Natural killer cell treated with Interleukin-12 subunit alpha and Interleukin-12 subunit beta and Interleukin-15 and Interleukin-18, amount 100 ng/mL, for 72 hours (primary cell): ENCODE data around the gene RANBP17. TPM values are rescaled to one million over a fixed set of nuclear protein-coding genes. Genes with fewer than 3 reads are reported as not detected.
"Not testable (repeated sequence)": the region's sequence is repeated elsewhere in the genome, so short reads cannot be mapped to it uniquely, and the experiment has no call there.

Experiments used
- ATAC-seq, 2 donors: fragments of 150-1000 bp; cut with Tn5 transposase in 1 of 2; sonication (Bioruptor Pico), chemical (Tn5 transposase) in 1 of 2; 2 replicates each; pipeline ENCODE4 v1.10.0; 2021
- DNase-seq: peaks from one replicate; pipeline ENCODE4 v3.0.0; 2022; ENCODE audit warnings: low spot score
- H3K27ac Mint-ChIP-seq, 2 donors: 1 replicate in 1 of 2; 2 replicates in 1 of 2; pipeline ENCODE4 v1.8.0; 2022; ENCODE audit warnings: mixed read lengths in 2 of 2, mild to moderate bottlenecking in 1 of 2, moderate library complexity in 1 of 2
- H3K27me3 Mint-ChIP-seq, 2 donors: 1 replicate in 1 of 2; 2 replicates in 1 of 2; pipeline ENCODE4 v1.8.0; 2022; ENCODE audit warnings: mixed read lengths in 2 of 2
- H3K36me3 Mint-ChIP-seq: one replicate; pipeline ENCODE4 v1.8.0; 2022; ENCODE audit warnings: mixed read lengths
- H3K4me1 Mint-ChIP-seq, 2 donors: 1 replicate in 1 of 2; 2 replicates in 1 of 2; pipeline ENCODE4 v1.8.0; 2022; ENCODE audit warnings: low read depth in 2 of 2, mixed read lengths in 2 of 2, mild to moderate bottlenecking in 1 of 2
- H3K4me3 Mint-ChIP-seq: one replicate; pipeline ENCODE4 v1.8.0; 2022; ENCODE audit warnings: mixed read lengths
- H3K9me3 Mint-ChIP-seq: 2 replicates; pipeline ENCODE4 v1.8.0; 2022; ENCODE audit warnings: mixed read lengths
- total RNA-seq, 2 donors: library from RNA; stranded (reverse); gene quantifications; one replicate each; pipeline ENCODE4 v1.2.3, GENCODE V29; 2022

RANBP17 gene
- total RNA-seq, 2 donors from 2014 or later, result 6.9 to 8.3 TPM

DNA sequence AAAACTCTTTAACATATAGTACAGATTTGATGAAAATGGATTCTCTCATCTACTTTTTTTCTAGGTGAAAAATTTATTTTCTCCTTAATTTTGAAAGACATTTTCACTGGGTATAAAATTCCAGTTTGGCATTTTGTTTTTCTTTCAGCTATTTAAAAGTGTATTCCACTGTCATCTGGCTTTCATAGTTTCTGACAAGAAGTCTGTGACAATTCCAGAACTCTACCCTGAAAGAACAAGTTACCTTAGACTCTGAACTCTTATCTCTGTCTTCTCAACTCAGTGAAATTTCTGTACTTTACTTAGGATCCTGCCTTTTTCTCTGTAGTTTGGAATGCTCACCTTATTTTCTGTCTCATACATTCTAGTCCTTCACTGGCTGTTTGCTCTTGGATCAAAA, 161.7 kb downstream of the RANBP17 start:
- no peaks in the 10 kb centered on the region for H3K27me3 Mint-ChIP-seq
- no peak overlapping the region for H3K27ac Mint-ChIP-seq
- no peaks in the 10 kb centered on the region for H3K4me1 Mint-ChIP-seq
- no peak for ATAC-seq
- DNase-seq, result no peak
- H3K36me3 Mint-ChIP-seq, result peaks cover 8% of the 10 kb centered on the region
- no peak overlapping the region for H3K4me3 Mint-ChIP-seq
- H3K9me3 Mint-ChIP-seq, result peaks cover 6% of the 10 kb centered on the region

DNA sequence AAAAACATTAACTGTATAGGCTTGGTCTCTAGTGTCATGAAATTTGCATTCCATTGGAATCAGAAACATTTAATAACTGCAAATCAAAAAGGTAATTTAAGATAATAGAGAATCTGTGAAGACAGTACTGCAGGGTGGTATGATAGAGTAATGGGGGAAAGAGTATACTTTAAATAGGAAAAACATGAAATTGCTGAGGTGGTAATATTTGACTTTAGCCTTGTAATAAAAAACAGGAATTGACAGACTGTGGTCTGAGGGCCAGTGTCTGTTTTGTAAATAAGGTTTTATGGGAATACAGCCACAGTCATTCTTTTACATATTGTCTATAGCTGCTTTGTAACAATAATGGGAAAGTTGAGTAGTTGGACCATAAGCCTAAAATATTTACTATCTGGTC, 162.3 kb downstream of the RANBP17 start:
- H3K27ac Mint-ChIP-seq, result no peak overlapping the region
- no peak for ATAC-seq

DNA sequence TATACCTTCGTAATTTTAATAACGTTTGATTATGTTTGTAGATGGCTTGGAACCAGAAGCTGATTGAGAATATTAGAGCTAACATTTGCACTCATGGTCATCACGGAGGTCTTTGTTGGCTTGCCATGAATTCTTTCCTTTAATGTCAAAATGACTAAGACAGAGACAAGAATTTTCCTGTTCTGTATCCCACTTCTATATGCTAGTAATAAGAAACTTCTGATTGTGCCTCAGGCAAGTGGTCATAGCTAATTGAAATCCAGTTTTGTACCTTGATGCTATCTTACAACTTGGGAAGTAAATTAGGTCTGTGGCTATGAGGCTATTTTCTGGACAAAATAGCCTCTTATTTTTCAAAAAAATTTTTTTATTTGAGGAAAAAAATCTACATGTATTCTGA, 167.6 kb downstream of the RANBP17 start:
- ATAC-seq, result no peak
- no peaks in the 10 kb centered on the region for H3K4me1 Mint-ChIP-seq
- H3K9me3 Mint-ChIP-seq, result peaks cover 3% of the 10 kb centered on the region
- H3K4me3 Mint-ChIP-seq, result no peak overlapping the region
- H3K27ac Mint-ChIP-seq, result no peak overlapping the region
- no peaks in the 10 kb centered on the region for H3K27me3 Mint-ChIP-seq
- peaks cover 6% of the 10 kb centered on the region for H3K36me3 Mint-ChIP-seq
- DNase-seq, result no peak

More for the DNA sequence above, 162.3 kb downstream of the RANBP17 start:
- no peak for DNase-seq
- Mint-ChIP-seq H3K36me3 (peaks cover 6% of the 10 kb centered on the region), H3K9me3 (peaks cover 6% of the 10 kb centered on the region), H3K4me3 (no peak overlapping the region), H3K4me1 (no peaks in the 10 kb centered on the region), H3K27me3 (no peaks in the 10 kb centered on the region)

DNA sequence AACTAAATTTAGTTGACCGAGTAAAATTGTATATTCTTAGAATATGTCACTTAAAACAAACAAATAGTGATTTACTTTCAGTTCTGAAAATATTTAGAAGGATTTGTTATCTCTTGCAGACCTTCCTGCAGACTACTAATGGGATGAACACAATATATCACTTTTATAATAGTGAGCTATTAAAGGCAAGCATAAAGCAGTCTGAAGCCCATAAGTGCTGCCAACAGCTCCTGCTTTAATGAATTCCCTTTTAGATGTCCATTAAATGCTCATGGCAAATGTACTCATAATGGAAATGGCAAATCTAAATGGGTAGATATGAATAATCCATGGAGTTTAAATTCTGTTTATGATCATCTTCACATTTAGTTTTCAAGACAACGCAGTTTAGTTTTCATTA, 170.2 kb downstream of the RANBP17 start:
- H3K4me3 Mint-ChIP-seq, result no peak overlapping the region
- H3K9me3 Mint-ChIP-seq, result no peaks in the 10 kb centered on the region
- no peak overlapping the region for H3K27ac Mint-ChIP-seq
- no peaks in the 10 kb centered on the region for H3K4me1 Mint-ChIP-seq
- DNase-seq (no peak), ATAC-seq (no peak)
- no peaks in the 10 kb centered on the region for H3K36me3 Mint-ChIP-seq
- no peaks in the 10 kb centered on the region for H3K27me3 Mint-ChIP-seq

DNA sequence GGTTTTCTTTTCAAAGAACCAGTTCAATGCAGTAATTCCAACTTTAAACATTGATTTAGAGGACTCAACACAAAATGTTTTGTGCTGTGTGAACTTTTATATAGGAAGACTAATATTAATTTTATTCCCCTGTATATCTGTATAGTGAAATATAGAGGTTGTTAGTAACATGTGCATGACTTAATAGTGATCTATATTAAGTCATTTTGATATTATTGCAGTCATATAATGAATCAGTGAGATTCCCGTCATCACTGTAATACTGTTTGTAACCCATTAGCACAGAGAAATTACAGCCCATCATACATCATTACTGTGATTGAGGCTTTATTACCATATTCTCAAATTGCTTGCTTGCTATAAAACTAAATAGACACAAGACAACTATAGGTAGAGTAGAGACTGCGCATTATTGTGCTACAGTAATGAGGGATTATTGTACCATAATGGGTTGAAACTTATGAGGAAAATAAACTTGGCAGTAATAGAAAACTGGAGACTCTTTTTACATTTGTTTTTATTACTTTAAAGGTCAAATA, 170.7 kb downstream of the RANBP17 start:
- DNase-seq (no peak), ATAC-seq (no peak)
- Mint-ChIP-seq H3K4me3 (no peak overlapping the region), H3K27ac (no peak overlapping the region), H3K36me3 (no peaks in the 10 kb centered on the region), H3K4me1 (no peaks in the 10 kb centered on the region), H3K27me3 (no peaks in the 10 kb centered on the region), H3K9me3 (no peaks in the 10 kb centered on the region)

DNA sequence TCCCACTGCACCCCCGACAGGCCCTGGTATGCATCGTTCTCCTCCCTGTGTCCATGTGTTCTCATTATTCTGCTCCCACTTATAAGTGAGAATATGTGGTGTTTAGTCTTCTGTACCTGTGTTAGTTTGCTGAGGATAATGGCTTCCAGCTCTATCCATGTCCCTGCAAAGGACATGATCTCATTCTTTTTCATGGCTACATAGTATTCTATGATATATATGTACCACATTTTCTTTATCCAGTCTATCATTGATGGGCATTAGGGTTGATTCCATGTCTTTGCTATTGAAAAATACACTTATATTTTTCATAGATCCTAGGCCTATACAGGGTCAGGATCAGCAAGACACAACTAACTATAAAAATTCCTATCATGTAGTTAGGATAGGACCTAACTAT, 180.1 kb downstream of the RANBP17 start:
- not testable (repeated sequence) for H3K27me3 Mint-ChIP-seq, H3K4me3 Mint-ChIP-seq, H3K4me1 Mint-ChIP-seq, DNase-seq, H3K9me3 Mint-ChIP-seq, H3K36me3 Mint-ChIP-seq, ATAC-seq, H3K27ac Mint-ChIP-seq

DNA sequence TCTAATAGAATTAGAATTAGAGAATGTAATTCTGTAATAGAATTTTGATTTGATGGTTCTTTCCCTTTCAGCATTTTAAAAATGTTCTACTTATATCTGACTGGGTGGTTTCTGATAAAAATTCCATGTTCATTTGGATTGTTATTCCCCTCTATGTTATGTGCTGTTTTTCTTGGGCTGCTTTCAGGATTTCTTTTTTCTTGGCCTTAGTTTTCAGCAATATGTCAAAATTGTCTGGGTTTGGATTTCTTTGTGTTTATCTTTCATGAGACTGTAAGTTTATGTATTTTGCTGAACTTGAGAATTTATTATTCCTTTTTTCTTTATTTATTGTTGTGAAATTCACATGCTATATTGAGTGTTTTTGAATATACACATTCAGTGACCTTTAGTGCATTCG, 189.1 kb downstream of the RANBP17 start:
- Mint-ChIP-seq H3K4me3 (no peak overlapping the region), H3K27me3 (no peaks in the 10 kb centered on the region), H3K27ac (no peak overlapping the region), H3K9me3 (peaks cover 7% of the 10 kb centered on the region), H3K36me3 (peaks cover 10% of the 10 kb centered on the region), H3K4me1 (no peaks in the 10 kb centered on the region)
- no peak for ATAC-seq
- no peak for DNase-seq

DNA sequence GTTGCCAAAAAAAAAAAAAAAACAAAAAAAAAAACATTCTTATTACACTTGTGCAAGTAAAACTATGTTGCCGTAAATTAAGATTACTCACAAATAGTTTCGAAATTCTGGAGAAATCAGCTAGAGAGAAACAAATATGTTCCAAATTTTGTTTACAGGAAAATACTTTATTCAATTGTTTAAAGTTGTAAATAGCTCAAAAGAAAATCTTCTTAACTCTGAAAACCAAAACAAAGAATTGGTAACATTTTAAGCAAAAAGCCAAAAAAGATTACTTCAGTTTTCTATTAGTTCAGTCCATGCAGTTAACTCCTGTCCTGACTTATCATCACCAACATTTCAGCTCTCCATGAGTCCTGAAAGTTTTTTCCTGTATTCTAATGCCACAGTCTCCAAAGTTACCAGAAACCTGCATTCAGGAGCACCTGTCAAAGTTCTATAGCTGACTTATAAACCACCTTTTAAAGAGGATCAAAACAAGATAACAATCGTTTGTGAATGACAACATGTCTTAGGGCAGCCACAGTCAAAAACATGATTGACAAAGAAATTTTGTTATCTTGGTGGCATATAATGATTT, 194.1 kb downstream of the RANBP17 start:
- peaks cover 10% of the 10 kb centered on the region for H3K9me3 Mint-ChIP-seq
- H3K27ac Mint-ChIP-seq, result no peak overlapping the region

DNA sequence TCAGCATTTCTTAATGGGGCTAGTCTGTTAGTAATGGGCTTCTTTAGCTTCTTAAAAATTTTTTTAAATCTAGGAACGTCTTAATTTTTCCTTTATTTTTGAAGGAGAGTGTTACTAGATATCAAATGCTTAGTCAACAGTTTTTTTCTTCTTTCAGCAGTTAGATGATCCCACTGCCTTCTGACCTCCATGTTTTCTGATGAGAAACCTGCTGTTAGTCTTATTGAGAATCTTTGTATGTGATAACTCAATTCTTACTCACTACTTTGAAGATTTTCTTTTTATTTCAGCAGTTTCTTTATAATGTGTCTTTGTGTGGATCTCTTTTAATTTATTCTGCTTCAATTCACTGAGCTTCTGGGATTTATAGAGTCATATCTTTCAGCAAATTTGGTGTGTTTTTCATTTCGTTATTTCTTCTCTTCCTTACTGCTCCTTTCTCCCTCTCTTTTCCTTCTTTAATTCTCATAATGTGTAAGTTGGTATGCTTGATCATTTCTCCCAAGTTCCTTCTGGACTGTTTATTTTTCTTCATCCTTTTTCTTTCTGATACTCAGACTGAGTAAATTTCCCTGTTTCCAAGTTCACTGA, 205.8 kb downstream of the RANBP17 start:
- ATAC-seq, result no peak
- H3K4me1 Mint-ChIP-seq, result no peaks in the 10 kb centered on the region
- H3K4me3 Mint-ChIP-seq, result no peak overlapping the region
- H3K27ac Mint-ChIP-seq, result no peak overlapping the region
- peaks cover 29% of the 10 kb centered on the region for H3K36me3 Mint-ChIP-seq
- H3K27me3 Mint-ChIP-seq, result no peaks in the 10 kb centered on the region
- H3K9me3 Mint-ChIP-seq, result peaks cover 15% of the 10 kb centered on the region
- DNase-seq, result no peak

More for the DNA sequence above, 194.1 kb downstream of the RANBP17 start:
- Mint-ChIP-seq H3K36me3 (peaks cover 15% of the 10 kb centered on the region), H3K4me3 (no peak overlapping the region), H3K27me3 (no peaks in the 10 kb centered on the region), H3K4me1 (no peaks in the 10 kb centered on the region)
- ATAC-seq, result no peak
- DNase-seq, result no peak

DNA sequence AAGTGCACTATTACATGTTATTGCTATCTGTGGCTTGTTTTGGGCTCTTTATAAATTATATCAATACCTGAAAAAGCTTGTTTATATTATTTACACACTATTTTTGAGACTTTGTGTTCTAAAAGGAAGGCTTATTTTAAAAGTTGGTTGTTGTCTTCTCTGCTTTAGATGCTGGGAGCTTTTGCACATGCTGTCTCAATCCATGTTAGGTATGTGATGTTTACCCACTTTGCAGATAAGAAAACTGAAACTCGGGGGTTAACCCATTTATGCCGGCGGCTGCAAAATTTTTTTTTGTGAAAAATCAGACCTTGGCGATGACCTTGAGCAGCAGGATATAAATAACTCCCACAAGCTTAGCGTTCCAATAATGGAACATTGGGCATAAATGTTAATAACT, 212.9 kb downstream of the RANBP17 start:
- H3K9me3 Mint-ChIP-seq, result no peaks in the 10 kb centered on the region
- no peaks in the 10 kb centered on the region for H3K4me1 Mint-ChIP-seq
- peaks cover 8% of the 10 kb centered on the region for H3K36me3 Mint-ChIP-seq
- ATAC-seq, result no peak
- H3K27me3 Mint-ChIP-seq, result no peaks in the 10 kb centered on the region
- no peak overlapping the region for H3K4me3 Mint-ChIP-seq
- no peak for DNase-seq
- H3K27ac Mint-ChIP-seq, result no peak overlapping the region

DNA sequence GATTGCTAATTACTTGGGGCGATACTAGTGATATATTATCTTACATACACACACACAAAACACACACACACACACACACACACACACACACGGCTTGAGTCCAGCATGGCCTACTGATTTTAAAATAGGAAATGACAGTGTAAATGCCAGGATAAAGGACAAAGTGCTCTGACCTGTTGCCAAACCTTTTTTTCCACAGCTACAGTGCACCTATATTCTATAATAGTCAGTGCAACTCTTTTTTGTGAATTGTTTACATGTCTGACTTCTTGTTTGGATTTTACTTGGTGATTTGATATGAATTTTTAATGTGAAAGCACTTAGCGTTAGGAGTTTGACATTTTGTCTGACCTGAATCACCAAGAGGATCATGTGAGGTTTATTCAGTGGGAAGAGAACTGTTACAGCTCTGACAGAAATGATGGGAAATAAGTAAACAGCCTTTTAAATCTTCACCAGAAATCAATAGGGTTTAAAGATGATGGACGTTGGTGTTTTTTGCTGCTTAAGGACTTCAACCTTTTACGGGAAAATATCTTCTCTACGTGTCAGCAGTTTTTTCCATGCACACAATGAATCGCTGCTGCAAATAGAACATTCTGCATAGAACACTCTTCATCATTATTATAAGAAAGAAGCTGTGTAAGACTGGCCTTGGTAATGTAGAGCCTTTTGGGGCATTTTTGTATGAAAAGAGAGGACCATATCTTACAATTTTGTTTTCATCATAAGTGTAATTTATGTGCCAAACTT, 218.5 kb downstream of the RANBP17 start:
- no peak overlapping the region for H3K27ac Mint-ChIP-seq
- H3K4me1 Mint-ChIP-seq, result no peaks in the 10 kb centered on the region
- peaks cover 4% of the 10 kb centered on the region for H3K36me3 Mint-ChIP-seq
- H3K9me3 Mint-ChIP-seq, result no peaks in the 10 kb centered on the region
- no peaks in the 10 kb centered on the region for H3K27me3 Mint-ChIP-seq
- no peak overlapping the region for H3K4me3 Mint-ChIP-seq
- no peak for DNase-seq
- no peak for ATAC-seq

DNA sequence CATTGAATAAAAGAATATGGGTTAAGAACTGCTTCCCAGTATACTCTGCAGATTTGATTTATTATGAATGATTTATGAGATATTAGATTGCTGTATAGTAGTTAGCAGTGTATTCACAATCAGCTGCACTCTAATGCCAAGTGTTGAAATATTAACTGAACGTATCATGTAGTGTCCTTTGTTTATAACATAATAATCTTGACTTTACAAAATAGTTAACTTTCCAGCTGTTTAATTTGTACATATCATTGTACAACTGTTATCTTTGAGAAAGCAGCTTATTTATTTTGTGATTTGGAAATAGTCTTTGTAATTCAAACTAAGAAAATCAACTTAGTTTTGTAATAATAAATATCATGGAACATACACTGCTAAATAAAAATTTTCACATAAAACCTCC, 219.5 kb downstream of the RANBP17 start:
- Mint-ChIP-seq H3K4me3 (no peak overlapping the region), H3K4me1 (no peaks in the 10 kb centered on the region), H3K36me3 (peaks cover 4% of the 10 kb centered on the region), H3K27me3 (no peaks in the 10 kb centered on the region), H3K9me3 (no peaks in the 10 kb centered on the region), H3K27ac (no peak overlapping the region)
- ATAC-seq, result no peak
- DNase-seq, result no peak

DNA sequence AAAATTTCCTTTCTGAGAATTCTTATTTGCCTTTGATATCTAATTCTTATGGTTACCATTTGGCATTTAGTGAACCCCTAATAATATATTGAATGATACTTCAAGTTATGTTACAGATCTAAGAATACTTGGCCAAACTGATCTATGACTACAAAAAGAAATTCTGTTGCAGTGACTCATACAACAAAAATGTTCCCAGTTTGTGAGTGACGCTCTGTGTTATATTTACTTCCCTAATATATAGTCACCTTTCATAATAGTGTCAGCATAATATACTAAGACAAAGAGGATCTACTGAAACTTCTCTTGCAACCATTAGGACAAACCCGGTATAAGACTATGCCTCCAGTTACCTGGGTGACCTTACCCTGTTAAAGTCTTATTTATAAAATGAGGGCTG, 230.4 kb downstream of the RANBP17 start:
- H3K9me3 Mint-ChIP-seq, result peaks cover 8% of the 10 kb centered on the region
- no peak for ATAC-seq
- DNase-seq, result no peak
- H3K4me3 Mint-ChIP-seq, result no peak overlapping the region
- peaks cover 6% of the 10 kb centered on the region for H3K36me3 Mint-ChIP-seq
- H3K27ac Mint-ChIP-seq, result no peak overlapping the region
- H3K4me1 Mint-ChIP-seq, result no peaks in the 10 kb centered on the region
- H3K27me3 Mint-ChIP-seq, result no peaks in the 10 kb centered on the region

DNA sequence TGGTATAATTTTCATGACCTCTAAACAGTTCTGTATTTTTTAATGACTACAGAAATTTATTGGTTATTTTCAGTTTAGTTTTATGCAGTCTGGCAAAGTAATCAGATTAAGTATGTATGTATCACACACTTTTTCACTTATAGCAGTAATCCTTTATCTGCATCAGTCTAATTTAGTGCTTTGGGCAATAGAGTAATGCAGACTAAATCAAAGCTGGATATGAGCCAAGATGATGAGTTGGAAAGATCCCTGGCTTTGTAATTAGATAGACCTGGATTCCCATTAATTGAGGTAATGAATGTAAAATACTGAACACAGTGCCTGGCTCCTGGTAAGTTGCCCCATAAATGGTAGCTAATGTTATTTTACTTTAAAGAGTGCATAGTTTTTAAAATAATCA, 231.8 kb downstream of the RANBP17 start:
- peaks cover 6% of the 10 kb centered on the region for H3K9me3 Mint-ChIP-seq
- peaks cover 6% of the 10 kb centered on the region for H3K36me3 Mint-ChIP-seq
- DNase-seq (no peak), ATAC-seq (no peak)
- no peak overlapping the region for H3K27ac Mint-ChIP-seq
- H3K4me3 Mint-ChIP-seq, result no peak overlapping the region
- H3K27me3 Mint-ChIP-seq, result no peaks in the 10 kb centered on the region
- no peaks in the 10 kb centered on the region for H3K4me1 Mint-ChIP-seq
